ENCODE data around the gene KIF2C.

Gene KIF2C

GRCh38 chr1:44784094-44785028, 44.7 kb downstream of the KIF2C start:
- no peaks in the 10 kb centered on the region for H3K9me3 ChIP-seq
- TF ChIP-seq CTCF (IDR thresholded peaks at IDR 0.05; ENCODE audit: low read depth, low read length) = no peak
- H3K36me3 ChIP-seq = peaks cover 8% of the 10 kb centered on the region
- peak overlapping the region; percentile 33 for H3K4me3 ChIP-seq (ENCODE audit: low read depth, low read length)
- no peaks in the 10 kb centered on the region for H3K4me1 ChIP-seq
- DNase-seq = peak; percentile 25
- H3K27me3 ChIP-seq = no peaks in the 10 kb centered on the region

- Histone ChIP-seq H3K4me1 (no peaks in the 10 kb centered on the region), H3K27me3 (no peaks in the 10 kb centered on the region), H3K4me3 (ENCODE audit: low read depth, low read length) (no peak overlapping the region), H3K9me3 (no peaks in the 10 kb centered on the region), H3K36me3 (peaks cover 2% of the 10 kb centered on the region; the same call in 1 of the 2 replicates)
- no peak for DNase-seq
- no peak for TF ChIP-seq CTCF (IDR thresholded peaks at IDR 0.05; ENCODE audit: low read depth, low read length)
Measured at GRCh38 chr1:44785029-44785380, 45.4 kb downstream of the KIF2C start.

- H3K4me1 ChIP-seq = no peaks in the 10 kb centered on the region
- TF ChIP-seq CTCF (IDR thresholded peaks at IDR 0.05; ENCODE audit: low read depth, low read length) = no peak
- DNase-seq = no peak
- no peak overlapping the region; the same call in 1 of the 2 replicates for H3K4me3 ChIP-seq (ENCODE audit: low read depth, low read length)
- no peaks in the 10 kb centered on the region for H3K9me3 ChIP-seq
- peaks cover 2% of the 10 kb centered on the region; the same call in 1 of the 2 replicates for H3K36me3 ChIP-seq
- H3K27me3 ChIP-seq = no peaks in the 10 kb centered on the region
Measured at GRCh38 chr1:44785501-44786137, 46.0 kb downstream of the KIF2C start.

- Histone ChIP-seq H3K4me3 (ENCODE audit: low read depth, low read length) (peak overlapping the region; percentile 44), H3K27me3 (no peaks in the 10 kb centered on the region), H3K9me3 (no peaks in the 10 kb centered on the region), H3K36me3 (no peaks in the 10 kb centered on the region; the same call in 1 of the 2 replicates), H3K4me1 (no peaks in the 10 kb centered on the region)
- peak; percentile 86 for TF ChIP-seq CTCF (IDR thresholded peaks at IDR 0.05; ENCODE audit: low read depth, low read length)
- DNase-seq = peak; percentile 74
Measured at GRCh38 chr1:44786138-44786840, 46.7 kb downstream of the KIF2C start.

- Histone ChIP-seq H3K9me3 (no peaks in the 10 kb centered on the region), H3K27me3 (no peaks in the 10 kb centered on the region), H3K36me3 (no peaks in the 10 kb centered on the region), H3K4me3 (ENCODE audit: low read depth, low read length) (peak overlapping the region; percentile 44), H3K4me1 (no peaks in the 10 kb centered on the region)
- TF ChIP-seq CTCF (IDR thresholded peaks at IDR 0.05; ENCODE audit: low read depth, low read length) = no peak
- no peak for DNase-seq
Measured at GRCh38 chr1:44786841-44787426, 47.3 kb downstream of the KIF2C start.
